T-helper 17 cell (primary cell): ENCODE results near the gene IRGQ. TPM values are rescaled to one million over a fixed set of nuclear protein-coding genes. Genes with fewer than 3 reads are reported as not detected.

Experiments
- ATAC-seq: fragments of 150-1000 bp; cut with Tn5 transposase; 2 replicates; pipeline ENCODE4 v1.10.0; 2021; ENCODE audit warnings: mild to moderate bottlenecking, moderate library complexity
- DNase-seq, 3 donors: peaks; one replicate each; pipeline versions ENCODE4 v3.0.0 to v3.0.0-alpha.2; 2020 to 2021
- H3K9me3 ChIP-seq: one replicate; pipeline ENCODE4 v1.7.0; 2013; ENCODE audit warnings: low read length, mild to moderate bottlenecking; ENCODE audit not compliant: control insufficient read depth, poor library complexity, severe bottlenecking
- H3K27ac Mint-ChIP-seq: one replicate; pipeline ENCODE4 v1.8.0; 2022; ENCODE audit warnings: mild to moderate bottlenecking, moderate library complexity, mixed read lengths
- H3K27me3 Mint-ChIP-seq: one replicate; pipeline ENCODE4 v1.8.0; 2022; ENCODE audit warnings: mixed read lengths
- H3K36me3 Mint-ChIP-seq: one replicate; pipeline ENCODE4 v1.8.0; 2022; ENCODE audit warnings: low read depth, mixed read lengths
- H3K4me1 Mint-ChIP-seq: one replicate; pipeline ENCODE4 v1.8.0; 2022; ENCODE audit warnings: mild to moderate bottlenecking, mixed read lengths
- H3K4me3 Mint-ChIP-seq: one replicate; pipeline ENCODE4 v1.8.0; 2022; ENCODE audit warnings: mild to moderate bottlenecking, moderate library complexity, mixed read lengths
- total RNA-seq, 4 donors: library from RNA in 2 of 4; stranded (reverse) in 2 of 4; gene quantifications; one replicate each; pipeline ENCODE4 v1.2.3 and lab custom pipeline; 2022 to 2026

Gene IRGQ
- total RNA-seq, 2 donors from 2014 or later: 49.9 to 51.1 TPM

DNA sequence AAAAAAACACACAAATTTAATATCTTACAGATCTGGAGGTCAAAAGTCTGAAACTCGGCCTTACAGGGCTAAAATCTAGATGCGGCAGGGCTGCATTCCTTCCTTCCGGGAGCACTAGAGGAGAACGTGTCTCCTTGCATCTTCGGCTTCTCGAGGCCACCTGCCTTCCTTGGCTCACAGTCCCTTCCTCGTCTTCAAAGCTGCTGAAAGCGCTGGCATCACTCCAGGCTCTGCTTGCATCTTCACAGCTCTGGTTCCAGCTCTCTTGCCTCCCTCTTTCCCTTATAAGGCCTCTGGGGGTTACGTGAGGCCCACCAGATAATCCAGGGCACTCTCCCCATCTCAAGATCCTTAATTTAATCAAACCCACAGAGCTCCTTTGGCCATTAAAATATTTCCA lies 31.1 kb downstream of the IRGQ start:
- DNase-seq: no peak
- peaks cover 40% of the 10 kb centered on the region for H3K4me1 Mint-ChIP-seq
- no peak overlapping the region for H3K4me3 Mint-ChIP-seq

DNA sequence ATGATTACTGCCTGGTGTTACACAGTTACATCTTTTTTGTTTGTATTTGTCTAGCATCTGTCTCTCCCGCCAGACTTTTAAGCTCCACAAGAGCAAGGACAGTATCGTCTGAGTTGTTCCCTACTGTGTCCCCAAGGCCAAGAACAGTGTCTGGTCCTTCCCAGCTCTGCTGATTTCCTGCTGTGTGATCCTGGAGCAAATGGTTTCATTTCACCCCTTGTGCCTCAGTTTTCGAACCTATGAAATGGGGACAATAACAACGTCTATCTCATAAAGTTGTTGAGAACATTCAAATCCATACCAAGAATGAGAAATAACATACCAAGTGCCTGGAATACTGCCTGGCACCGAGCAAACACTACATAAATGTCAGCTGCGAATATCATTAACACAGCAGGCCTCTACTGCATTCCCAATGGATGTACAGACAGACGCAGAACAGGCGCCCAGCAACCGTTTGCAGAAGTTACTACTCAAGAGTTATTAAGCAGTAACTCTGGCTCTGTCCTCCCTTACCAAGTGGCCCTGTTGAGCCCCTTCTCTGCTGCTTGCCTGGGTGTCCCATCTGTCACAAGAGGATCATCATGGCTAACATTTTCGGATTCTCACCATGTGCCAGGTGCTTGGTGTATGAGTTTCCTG lies 32.0 kb downstream of the IRGQ start:
- ATAC-seq (no peak), DNase-seq (no peak)
- Mint-ChIP-seq H3K27me3 (no peaks in the 10 kb centered on the region), H3K4me3 (peak overlapping the region; percentile 46), H3K27ac (peak overlapping the region; percentile 96), H3K36me3 (peaks cover 3% of the 10 kb centered on the region), H3K4me1 (peaks cover 38% of the 10 kb centered on the region)
- no peaks in the 10 kb centered on the region for H3K9me3 ChIP-seq

More for the DNA sequence above, 31.1 kb downstream of the IRGQ start:
- Mint-ChIP-seq H3K27ac (peak overlapping the region; percentile 96), H3K27me3 (no peaks in the 10 kb centered on the region), H3K36me3 (peaks cover 3% of the 10 kb centered on the region)
- no peak for ATAC-seq
- no peaks in the 10 kb centered on the region for H3K9me3 ChIP-seq

DNA sequence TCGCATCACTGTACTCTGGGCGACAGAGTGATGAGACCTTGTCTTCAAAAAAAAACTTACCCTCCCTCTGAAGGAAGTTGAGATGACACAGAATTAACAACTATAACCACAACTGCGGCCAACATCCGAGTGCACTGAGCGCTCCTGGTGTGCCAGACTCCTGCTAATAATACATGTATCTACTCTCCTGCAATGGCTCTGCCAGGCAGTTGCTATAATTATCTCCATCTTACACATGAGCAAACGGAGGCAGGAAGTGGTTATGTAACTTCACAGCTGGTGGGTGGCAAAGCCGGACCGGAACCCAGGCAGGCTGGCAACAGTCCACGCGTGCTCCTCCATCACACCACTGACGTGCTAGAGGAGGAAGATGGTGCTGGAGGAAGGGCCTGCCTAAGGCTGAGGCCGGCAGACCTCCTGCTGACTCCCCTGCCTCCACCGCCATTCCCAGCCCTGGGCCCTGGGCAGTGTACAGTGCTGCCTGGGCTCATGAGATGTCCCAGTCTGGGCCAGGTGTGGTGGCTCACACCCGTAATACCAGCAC lies 33.2 kb downstream of the IRGQ start:
- Mint-ChIP-seq H3K4me3 (peak overlapping the region; percentile 65), H3K4me1 (peaks cover 38% of the 10 kb centered on the region), H3K27ac (peak overlapping the region; percentile 96), H3K36me3 (peaks cover 3% of the 10 kb centered on the region), H3K27me3 (no peaks in the 10 kb centered on the region)
- DNase-seq: peak; percentile 28 to 51 (median 49)
- H3K9me3 ChIP-seq: no peaks in the 10 kb centered on the region
- ATAC-seq: peak; percentile 93

DNA sequence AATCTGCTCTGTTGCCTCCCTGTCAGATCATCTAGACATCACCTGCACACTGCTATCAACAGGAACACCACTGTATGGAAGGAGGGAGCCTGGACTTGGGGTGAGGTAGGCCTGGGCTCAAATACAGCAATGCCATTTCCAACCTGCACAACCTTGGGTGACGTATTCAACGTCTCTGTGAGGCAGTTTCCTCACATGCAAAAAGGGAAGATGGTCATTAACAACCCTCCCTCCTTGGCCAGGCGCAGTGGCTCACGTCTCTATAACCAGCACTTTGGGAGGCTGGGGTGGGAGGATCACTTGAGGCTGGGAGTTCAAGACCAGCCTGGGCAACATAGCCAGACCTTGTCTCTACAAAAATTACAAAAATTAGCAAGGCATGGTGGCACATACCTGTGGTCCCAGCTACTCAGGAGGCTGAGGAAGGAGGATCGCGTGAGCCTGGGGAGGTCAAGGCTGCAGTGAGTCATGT lies 33.7 kb downstream of the IRGQ start:
- Mint-ChIP-seq H3K27ac (peak overlapping the region; percentile 96), H3K36me3 (peaks cover 3% of the 10 kb centered on the region), H3K4me3 (peak overlapping the region; percentile 65), H3K27me3 (no peaks in the 10 kb centered on the region), H3K4me1 (peaks cover 38% of the 10 kb centered on the region)
- no peaks in the 10 kb centered on the region for H3K9me3 ChIP-seq
- DNase-seq: no peak
- ATAC-seq: no peak

DNA sequence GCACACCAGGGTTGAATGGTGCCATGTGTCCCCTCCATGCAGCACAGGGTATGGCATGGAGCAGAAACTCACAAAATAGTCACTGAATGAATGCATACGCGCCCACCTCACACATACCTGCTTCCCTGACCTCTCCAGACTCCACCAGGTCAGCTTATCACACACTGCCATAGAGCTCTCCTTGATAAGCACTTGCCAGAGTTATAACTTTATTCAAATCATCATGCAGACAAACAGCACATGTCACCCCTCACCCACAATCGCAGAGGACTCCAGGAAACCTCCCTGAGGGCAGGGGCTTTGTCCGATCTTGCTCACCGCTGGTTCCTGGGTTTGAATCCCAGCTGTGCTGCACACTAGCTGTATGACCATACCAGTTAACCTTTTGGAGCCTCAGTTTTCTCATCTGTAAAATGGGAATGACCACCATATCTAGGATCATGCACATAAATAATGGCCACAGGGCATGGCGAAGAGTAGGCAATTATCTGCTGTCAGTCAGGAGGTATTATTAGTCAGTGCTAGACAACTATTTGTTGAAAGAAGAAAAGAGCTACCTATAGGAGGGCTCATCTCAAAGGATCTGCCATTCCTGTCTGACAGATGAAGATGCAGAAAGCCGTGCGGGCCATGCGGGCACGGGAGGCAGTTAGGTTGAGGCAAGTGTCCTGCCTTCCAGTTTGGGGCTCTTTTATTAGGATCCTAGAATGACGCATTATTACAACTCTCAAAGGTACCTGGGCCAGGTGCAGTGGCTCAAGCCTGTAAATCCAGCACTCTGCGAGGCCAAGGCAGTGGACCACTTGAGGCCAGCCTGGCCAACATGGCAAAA lies 34.6 kb downstream of the IRGQ start:
- DNase-seq (no peak), ATAC-seq (no peak)
- H3K27ac Mint-ChIP-seq: peak overlapping the region; percentile 96
- H3K4me3 Mint-ChIP-seq: no peak overlapping the region
- H3K9me3 ChIP-seq: no peaks in the 10 kb centered on the region
- H3K36me3 Mint-ChIP-seq: peaks cover 2% of the 10 kb centered on the region
- peaks cover 36% of the 10 kb centered on the region for H3K4me1 Mint-ChIP-seq
- H3K27me3 Mint-ChIP-seq: no peaks in the 10 kb centered on the region

DNA sequence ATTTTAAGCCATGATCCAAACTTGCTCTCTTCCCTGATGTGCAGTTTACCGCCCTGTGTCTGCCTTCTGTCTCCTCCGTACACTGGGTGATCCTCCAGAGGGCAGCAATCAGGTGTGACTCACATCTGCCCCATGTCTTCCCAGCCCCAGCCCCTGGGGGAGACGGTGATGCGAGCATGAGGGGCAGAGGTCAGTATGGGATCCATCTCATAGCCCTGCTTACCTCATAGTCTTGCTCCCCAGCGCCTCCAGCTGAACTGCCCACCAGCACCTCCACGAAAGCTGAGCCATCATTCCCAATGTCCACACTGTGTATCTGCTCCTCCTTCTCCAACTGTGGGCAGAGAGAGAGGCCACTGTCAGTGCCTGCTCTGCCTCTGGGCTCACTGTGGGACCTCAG lies 35.2 kb downstream of the IRGQ start:
- H3K9me3 ChIP-seq: no peaks in the 10 kb centered on the region
- no peak overlapping the region for H3K4me3 Mint-ChIP-seq
- peaks cover 36% of the 10 kb centered on the region for H3K4me1 Mint-ChIP-seq
- peak overlapping the region; percentile 96 for H3K27ac Mint-ChIP-seq
- ATAC-seq (no peak), DNase-seq (no peak)
- peaks cover 2% of the 10 kb centered on the region for H3K36me3 Mint-ChIP-seq
- no peaks in the 10 kb centered on the region for H3K27me3 Mint-ChIP-seq

DNA sequence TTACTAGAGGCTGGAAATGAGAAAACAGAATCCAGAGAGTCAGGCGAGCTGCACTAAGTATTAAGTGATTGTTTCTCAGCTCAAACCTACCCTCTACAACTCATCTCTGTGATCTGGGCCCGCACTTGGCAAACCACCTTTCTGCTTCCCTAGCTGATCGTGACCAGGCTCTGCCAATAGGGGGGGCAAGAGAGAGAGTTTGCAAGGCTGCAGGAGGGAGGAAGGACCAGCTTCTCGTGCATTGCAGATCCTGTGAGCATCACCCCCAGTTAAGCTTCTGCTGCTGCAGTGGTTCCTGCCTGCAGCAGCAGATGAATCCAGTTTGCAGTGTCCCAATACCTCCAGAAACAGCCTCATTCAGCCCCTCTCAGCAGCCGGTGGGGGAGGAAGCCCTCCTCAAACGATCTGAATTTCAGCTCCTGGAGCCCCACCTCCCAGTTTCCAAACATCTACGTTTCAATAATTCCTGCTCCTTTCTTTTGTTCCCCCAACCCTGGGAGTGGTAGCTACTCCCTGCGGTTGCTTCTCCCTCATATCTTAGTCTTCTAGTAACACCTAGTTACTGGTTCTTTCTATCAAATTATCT lies 40.7 kb downstream of the IRGQ start:
- H3K4me3 Mint-ChIP-seq: no peak overlapping the region

DNA sequence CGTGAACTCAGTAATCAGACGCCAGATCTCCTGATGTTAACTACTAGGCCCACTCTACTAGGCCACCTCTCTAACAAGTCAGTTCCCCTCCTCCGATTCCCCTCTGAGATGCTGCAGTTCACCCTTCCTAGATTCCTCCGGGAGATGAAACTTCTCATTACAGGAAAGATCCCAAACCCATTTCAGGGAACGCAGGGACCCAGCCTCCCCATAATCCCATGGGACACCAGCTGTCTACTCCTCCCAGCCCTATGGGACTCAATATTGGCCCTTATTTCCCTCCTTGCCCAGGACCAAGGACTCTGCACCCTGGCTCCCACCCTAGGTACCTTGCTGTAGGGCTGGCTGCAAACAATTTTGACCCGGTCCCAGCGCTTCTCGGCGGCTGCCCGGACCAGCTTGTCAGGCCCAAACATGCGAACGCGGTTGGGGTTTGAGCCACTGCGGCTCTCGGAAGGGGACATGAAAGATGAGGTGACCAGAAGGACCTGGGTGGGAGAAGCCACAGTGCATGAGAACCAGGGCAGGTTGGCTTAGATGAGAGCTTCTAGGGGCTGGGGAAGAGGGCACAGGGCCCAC lies 41.5 kb downstream of the IRGQ start:
- peaks cover 12% of the 10 kb centered on the region for H3K4me1 Mint-ChIP-seq
- H3K9me3 ChIP-seq: no peaks in the 10 kb centered on the region
- peak overlapping the region; percentile 47 for H3K27ac Mint-ChIP-seq
- H3K36me3 Mint-ChIP-seq: peaks cover 6% of the 10 kb centered on the region
- H3K4me3 Mint-ChIP-seq: no peak overlapping the region
- ATAC-seq (no peak), DNase-seq (no peak)
- H3K27me3 Mint-ChIP-seq: no peaks in the 10 kb centered on the region

More for the DNA sequence above, 40.7 kb downstream of the IRGQ start:
- Mint-ChIP-seq H3K27ac (peak overlapping the region; percentile 47), H3K4me1 (peaks cover 15% of the 10 kb centered on the region), H3K36me3 (peaks cover 6% of the 10 kb centered on the region), H3K27me3 (no peaks in the 10 kb centered on the region)
- H3K9me3 ChIP-seq: no peaks in the 10 kb centered on the region
- DNase-seq (peak; percentile 59 to 84 (median 65)), ATAC-seq (peak; percentile 99)

DNA sequence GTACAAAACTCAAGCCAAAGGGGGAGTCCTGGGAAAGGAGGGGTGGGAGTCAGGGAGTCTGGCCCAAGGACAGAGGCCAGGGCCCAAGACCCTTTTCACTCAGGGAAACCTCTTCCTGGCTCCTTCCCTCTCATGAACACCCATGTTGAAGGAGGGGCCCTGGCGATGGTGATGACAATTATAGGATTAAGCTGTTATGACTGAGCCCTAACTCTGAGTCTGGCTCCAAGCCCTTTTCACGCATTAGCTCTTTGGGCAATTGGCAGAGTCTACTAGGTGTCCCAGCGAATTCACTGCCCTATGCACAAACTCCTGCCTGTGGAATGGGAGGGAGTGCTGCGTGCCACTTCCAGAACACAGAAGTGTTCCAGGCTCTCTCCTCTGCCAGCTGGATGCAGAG lies 42.3 kb downstream of the IRGQ start:
- Mint-ChIP-seq H3K27ac (peak overlapping the region; percentile 47), H3K4me3 (no peak overlapping the region), H3K27me3 (no peaks in the 10 kb centered on the region), H3K36me3 (peaks cover 6% of the 10 kb centered on the region), H3K4me1 (peaks cover 12% of the 10 kb centered on the region)
- no peaks in the 10 kb centered on the region for H3K9me3 ChIP-seq
- ATAC-seq (no peak), DNase-seq (no peak)

DNA sequence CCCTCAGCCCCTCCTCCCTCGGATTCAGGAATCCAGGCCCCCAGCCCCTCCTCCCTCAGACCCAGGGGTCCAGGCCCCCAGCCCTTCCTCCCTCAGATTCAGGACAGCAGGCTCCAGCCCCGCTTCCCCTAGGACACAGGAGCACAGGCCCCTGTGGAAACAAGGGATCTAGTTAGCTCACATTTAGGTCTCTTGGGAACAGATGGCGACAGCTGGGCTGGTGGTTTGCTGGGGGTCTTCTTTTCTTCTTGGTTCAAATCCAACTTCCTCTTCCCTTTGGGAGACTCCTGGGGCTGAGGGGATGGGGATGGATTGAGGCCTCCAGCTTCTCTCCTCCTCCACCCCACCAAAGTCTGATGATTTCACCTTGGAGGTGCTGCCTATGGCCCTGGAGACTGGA lies 43.3 kb downstream of the IRGQ start:
- DNase-seq (no peak), ATAC-seq (no peak)
- Mint-ChIP-seq H3K4me3 (no peak overlapping the region), H3K27me3 (no peaks in the 10 kb centered on the region), H3K36me3 (peaks cover 6% of the 10 kb centered on the region), H3K27ac (no peak overlapping the region), H3K4me1 (peaks cover 12% of the 10 kb centered on the region)
- no peaks in the 10 kb centered on the region for H3K9me3 ChIP-seq

DNA sequence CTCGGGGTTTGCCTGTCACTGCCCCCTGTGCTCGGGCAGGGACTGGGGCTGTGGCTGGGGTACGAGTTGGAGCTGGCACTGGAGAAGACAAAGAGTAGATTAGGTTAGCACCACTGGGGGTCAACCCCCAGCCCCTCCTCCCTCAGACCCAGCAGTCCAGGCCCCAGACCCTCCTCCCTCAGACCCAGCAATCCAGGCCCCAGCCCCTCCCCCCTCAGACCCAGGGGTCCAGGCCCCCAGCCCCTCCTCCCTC lies 43.8 kb downstream of the IRGQ start:
- H3K27ac Mint-ChIP-seq: no peak overlapping the region
- H3K9me3 ChIP-seq: no peaks in the 10 kb centered on the region
- ATAC-seq (no peak), DNase-seq (no peak)
- no peak overlapping the region for H3K4me3 Mint-ChIP-seq
- H3K36me3 Mint-ChIP-seq: peaks cover 6% of the 10 kb centered on the region
- H3K4me1 Mint-ChIP-seq: peaks cover 12% of the 10 kb centered on the region
- no peaks in the 10 kb centered on the region for H3K27me3 Mint-ChIP-seq

DNA sequence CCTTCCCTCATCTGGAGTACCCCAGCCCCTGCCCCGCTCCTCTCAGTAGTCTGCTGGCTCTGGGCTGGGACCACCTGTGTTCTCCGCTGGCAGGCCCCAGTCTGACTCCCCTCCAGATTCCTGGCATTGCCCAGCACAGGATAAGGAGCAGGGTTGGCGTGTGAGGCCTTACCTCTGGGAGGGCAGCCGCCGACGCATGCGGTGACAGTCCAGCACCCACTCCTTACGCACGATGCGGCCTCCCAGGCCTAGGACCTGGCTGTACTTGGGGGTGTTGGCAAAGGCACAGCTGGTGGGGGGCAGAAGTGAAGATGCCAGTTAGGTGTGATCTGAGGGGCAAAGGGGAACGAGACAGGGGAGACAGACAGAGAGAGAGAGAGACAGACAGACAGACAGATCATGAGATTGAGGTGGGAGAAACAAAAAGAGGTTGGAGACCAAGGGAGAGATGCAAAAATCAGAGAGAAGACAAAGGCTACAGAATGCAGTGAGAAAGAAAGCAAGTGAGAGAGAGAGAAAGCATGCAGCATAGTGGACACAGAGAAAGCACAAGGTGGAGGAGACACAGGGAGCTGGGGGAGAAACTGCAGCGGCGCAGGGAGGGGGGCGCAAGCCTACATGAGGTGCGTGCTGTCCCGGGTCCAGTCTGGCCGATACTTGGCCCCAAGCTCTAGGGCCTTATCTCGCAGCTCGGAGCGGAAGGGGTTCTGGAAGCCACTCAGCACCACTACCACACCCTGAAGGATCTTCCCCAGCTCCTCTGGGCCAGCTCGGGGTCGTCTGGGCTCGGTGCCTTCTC lies 44.3 kb downstream of the IRGQ start:
- H3K9me3 ChIP-seq: no peaks in the 10 kb centered on the region
- Mint-ChIP-seq H3K27me3 (no peaks in the 10 kb centered on the region), H3K4me1 (peaks cover 12% of the 10 kb centered on the region), H3K27ac (no peak overlapping the region), H3K36me3 (peaks cover 6% of the 10 kb centered on the region), H3K4me3 (no peak overlapping the region)
- ATAC-seq: no peak
- no peak for DNase-seq
